ENCODE data around the gene BTBD8.
A peak's percentile ranks its signal among the peaks of the same experiment; 100 is the strongest.

Gene BTBD8

DNA sequence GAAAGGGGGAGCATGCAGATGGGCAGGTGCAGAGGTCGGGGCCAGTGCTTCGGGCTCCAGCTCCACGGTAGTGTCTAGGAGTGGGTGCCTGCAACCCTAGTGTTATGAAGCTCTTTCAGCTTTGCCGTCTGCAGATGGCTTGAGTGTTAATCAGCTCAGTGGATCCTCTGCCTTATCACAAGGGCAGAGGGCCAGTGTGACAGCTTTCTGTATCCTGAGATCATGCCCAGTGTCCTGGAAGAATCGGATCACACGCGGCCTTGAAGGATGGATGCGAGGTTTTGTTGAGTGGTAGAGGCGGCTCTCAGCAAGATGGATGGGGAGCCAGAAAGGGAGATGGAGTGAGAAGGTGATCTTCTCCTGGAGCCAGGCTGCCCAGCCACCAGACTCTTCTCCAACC, 112.1 kb downstream of the BTBD8 start:
- Mint-ChIP-seq H3K27ac (no peak overlapping the region), H3K36me3 (ENCODE audit: low read depth) (no peaks in the 10 kb centered on the region), H3K9me3 (no peaks in the 10 kb centered on the region), H3K27me3 (ENCODE audit: low read depth) (no peaks in the 10 kb centered on the region), H3K4me3 (no peak overlapping the region), H3K4me1 (ENCODE audit: low read depth) (peaks cover 3% of the 10 kb centered on the region)

DNA sequence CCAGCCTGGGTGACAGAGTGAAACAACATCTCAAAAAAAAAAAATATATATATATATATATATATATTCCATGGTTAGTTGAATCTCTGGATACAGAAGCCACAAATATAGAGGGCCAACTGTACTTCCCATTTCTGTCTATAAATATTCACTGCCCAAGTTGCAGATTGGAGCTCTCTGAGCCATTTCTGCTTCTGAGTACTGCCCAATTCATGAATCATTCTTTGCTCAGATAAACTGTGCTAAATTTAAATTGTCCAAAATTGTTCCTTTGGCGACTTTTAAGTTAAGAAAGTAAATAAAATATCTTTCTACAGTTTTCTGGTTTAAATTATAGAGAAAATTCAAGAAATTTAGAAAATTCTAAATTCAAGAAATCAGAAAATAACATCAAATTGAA, 114.4 kb downstream of the BTBD8 start:
- Mint-ChIP-seq H3K4me3 (no peak overlapping the region), H3K27ac (no peak overlapping the region), H3K27me3 (ENCODE audit: low read depth) (no peaks in the 10 kb centered on the region), H3K9me3 (no peaks in the 10 kb centered on the region), H3K36me3 (ENCODE audit: low read depth) (no peaks in the 10 kb centered on the region), H3K4me1 (ENCODE audit: low read depth) (peaks cover 3% of the 10 kb centered on the region)

DNA sequence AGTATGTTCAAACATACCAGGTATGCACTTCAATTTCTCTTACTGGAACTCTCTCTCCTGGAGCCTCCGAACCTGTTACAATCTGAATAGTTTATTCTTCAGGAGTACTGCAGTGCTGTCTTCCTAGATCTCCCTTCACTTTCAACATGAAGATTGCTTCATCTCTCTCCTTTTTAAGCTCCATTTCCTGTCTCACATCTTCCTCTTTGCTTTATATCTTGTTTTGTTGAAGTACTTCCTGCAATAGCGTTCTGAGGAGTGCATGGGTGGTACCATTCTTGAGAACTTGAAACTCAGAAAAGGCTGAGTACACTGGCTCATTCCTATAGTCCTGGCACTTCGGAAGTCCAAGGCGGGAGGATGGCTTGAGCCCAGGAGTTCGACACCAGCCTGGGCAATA, 121.8 kb downstream of the BTBD8 start:
- Mint-ChIP-seq H3K36me3 (ENCODE audit: low read depth) (peaks cover 7% of the 10 kb centered on the region), H3K4me1 (ENCODE audit: low read depth) (peaks cover 15% of the 10 kb centered on the region), H3K4me3 (no peak overlapping the region), H3K27me3 (ENCODE audit: low read depth) (no peaks in the 10 kb centered on the region), H3K9me3 (peaks cover 8% of the 10 kb centered on the region), H3K27ac (peak overlapping the region; percentile 37)

DNA sequence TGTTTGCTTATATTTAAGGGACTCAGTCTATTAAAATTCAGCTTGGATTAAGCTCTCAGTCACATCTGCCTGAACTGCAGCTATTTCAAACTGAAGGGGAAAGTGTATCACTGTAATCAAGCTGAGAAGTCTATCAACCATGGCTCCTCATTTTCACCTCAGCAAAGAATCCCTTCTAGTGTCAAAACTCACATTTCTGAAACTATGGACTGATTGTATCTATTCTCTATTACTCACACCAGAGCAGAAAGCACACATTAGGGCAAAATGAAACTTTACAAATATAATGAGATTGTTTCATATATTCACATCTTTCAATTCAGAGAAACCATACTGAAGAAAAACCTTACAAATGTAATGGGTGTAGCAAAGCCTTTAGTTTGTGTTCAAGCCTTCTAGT, 123.0 kb downstream of the BTBD8 start:
- H3K4me3 Mint-ChIP-seq = no peak overlapping the region
- peaks cover 14% of the 10 kb centered on the region for H3K4me1 Mint-ChIP-seq (ENCODE audit: low read depth)
- H3K36me3 Mint-ChIP-seq (ENCODE audit: low read depth) = peaks cover 7% of the 10 kb centered on the region
- H3K27ac Mint-ChIP-seq = no peak overlapping the region
- H3K27me3 Mint-ChIP-seq (ENCODE audit: low read depth) = no peaks in the 10 kb centered on the region
- H3K9me3 Mint-ChIP-seq = peaks cover 8% of the 10 kb centered on the region

DNA sequence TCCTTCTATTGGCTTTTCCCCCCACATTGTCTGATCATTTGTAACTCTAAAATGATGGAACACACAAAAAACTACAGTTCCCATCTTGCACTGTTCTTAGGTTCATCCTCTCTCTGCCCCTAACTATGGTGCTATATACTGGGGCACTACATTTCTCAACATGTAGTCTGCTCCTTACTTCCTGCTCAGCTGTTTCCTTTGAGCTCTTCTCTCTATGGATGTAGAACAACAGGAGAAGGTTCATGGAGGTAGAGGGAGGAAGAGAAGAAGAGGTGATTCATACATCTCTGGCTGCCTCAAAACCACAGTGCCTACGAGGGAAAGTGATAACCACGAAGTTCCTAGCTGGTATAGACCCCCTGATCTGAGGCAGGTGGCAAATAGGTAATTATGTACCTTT, 130.6 kb downstream of the BTBD8 start:
- Mint-ChIP-seq H3K27ac (no peak overlapping the region), H3K4me3 (no peak overlapping the region), H3K4me1 (ENCODE audit: low read depth) (no peaks in the 10 kb centered on the region), H3K27me3 (ENCODE audit: low read depth) (peaks cover 4% of the 10 kb centered on the region), H3K9me3 (peaks cover 3% of the 10 kb centered on the region), H3K36me3 (ENCODE audit: low read depth) (no peaks in the 10 kb centered on the region)

DNA sequence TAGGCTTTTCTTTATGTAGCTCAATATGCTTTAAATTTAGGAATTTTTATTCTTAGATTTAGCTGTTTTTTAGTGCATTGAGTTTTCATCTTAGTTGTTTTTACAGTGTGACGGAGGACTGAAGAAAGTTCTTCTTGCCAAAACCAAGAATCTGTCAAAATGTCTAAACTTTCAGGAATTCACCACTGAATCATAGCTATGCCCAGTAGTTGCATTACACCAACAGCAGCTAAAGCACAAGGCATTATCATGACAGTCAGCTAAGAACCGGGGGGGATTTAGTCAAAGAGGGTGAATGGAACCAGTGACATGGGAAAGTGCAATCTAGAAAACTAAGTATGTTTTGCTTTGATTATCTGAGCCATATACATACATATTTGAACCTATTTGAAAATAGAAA, 131.0 kb downstream of the BTBD8 start:
- Mint-ChIP-seq H3K4me1 (ENCODE audit: low read depth) (no peaks in the 10 kb centered on the region), H3K36me3 (ENCODE audit: low read depth) (no peaks in the 10 kb centered on the region), H3K4me3 (no peak overlapping the region), H3K9me3 (peaks cover 3% of the 10 kb centered on the region), H3K27ac (no peak overlapping the region), H3K27me3 (ENCODE audit: low read depth) (peaks cover 4% of the 10 kb centered on the region)

DNA sequence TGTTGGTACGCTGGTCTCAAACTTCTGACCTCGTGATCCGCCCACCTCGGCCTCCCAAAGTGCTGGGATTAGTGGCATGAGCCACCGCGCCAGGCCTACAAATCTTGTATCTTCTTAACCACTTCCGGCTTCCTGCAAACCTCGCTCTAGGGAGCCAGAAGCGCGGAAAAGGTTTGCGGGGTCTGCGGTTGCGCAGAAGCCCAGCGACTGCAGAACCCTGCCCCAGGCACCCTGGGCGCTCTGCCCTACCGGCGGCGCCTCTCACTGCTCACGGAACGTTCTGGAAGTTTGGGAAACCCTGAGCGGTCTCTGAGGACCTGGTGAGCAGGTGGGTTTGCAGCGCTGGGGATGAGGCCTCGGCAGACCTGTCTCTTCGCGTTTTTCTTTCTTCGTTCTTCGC, 137.6 kb downstream of the BTBD8 start, which contains the start of gene C1orf146:
Gene C1orf146, plus strand, starts transcription at position 195 of the 400 bp plus-strand sequence. CDS start 13,506 bp downstream, outside the sequence.
- no peak within 1 kb of the TSS for H3K27ac Mint-ChIP-seq
- no peaks in the 10 kb centered on the region for H3K4me1 Mint-ChIP-seq (ENCODE audit: low read depth)
- H3K36me3 Mint-ChIP-seq (ENCODE audit: low read depth) = no peaks in the 10 kb centered on the region
- no peaks in the 10 kb centered on the region for H3K9me3 Mint-ChIP-seq
- no peak within 1 kb of the TSS for H3K4me3 Mint-ChIP-seq
- H3K27me3 Mint-ChIP-seq (ENCODE audit: low read depth) = peaks cover 6% of the 10 kb centered on the region

DNA sequence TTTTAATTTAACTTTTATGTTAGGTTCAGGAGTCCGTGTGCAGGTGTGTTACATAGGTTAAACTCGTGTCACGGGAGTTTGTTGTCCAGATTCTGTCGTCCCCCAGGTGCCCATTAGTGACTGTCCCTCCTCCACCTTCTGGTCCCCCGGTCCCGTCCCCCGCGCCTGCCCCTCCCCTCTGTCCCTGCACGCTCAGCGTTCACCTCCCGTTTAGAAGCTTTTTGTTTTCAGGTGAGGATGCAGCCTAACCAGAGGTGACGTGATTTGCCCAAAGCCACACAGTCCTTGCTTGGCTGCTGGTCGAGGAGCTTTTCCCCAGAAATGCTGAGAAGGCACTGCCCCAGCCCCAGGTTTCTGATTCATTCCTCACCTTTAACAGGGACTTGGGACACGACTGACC, 138.4 kb downstream of the BTBD8 start:
- Mint-ChIP-seq H3K9me3 (no peaks in the 10 kb centered on the region), H3K27ac (no peak overlapping the region), H3K4me1 (ENCODE audit: low read depth) (no peaks in the 10 kb centered on the region), H3K36me3 (ENCODE audit: low read depth) (no peaks in the 10 kb centered on the region), H3K4me3 (no peak overlapping the region), H3K27me3 (ENCODE audit: low read depth) (peaks cover 6% of the 10 kb centered on the region)

DNA sequence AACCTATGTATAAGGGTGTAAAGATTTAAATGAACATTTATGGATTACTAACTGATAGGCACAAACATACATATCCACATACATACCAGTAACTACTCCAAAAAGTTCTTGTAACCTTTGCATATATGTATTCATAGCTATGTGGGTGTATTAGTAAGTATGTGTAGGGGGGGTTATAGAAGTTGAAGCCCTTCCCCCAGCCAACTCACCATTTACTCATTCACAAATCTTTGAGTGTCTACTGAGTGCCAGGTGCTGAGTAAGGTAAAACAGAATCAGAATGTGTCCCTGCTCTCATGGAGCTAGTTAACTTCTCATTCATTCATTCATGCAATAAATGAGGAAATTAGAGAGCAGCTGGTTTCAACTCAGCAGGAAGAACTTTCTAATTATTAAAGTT, 138.9 kb downstream of the BTBD8 start:
- H3K36me3 Mint-ChIP-seq (ENCODE audit: low read depth) = no peaks in the 10 kb centered on the region
- peaks cover 6% of the 10 kb centered on the region for H3K27me3 Mint-ChIP-seq (ENCODE audit: low read depth)
- no peaks in the 10 kb centered on the region for H3K9me3 Mint-ChIP-seq

DNA sequence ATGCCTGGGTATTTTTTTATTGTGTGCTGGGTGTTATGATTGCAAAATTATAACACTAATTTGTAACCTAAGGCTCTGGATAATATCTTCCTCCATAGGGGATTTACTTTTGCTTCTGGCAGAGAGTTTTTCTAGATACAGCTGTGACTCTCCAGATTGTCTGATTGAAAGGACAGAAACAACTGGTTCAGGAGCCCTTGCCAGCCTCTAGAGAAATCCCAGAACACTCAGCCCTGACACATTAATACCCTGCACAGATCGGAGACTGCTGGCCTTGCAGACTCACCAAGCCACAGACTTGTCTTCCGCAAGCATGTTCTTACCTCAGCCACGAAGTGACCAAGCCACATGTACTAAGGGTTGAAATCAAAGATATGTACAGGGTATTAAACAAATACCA, 148.3 kb downstream of the BTBD8 start:
- Mint-ChIP-seq H3K9me3 (no peaks in the 10 kb centered on the region), H3K4me1 (ENCODE audit: low read depth) (no peaks in the 10 kb centered on the region), H3K36me3 (ENCODE audit: low read depth) (no peaks in the 10 kb centered on the region), H3K27me3 (ENCODE audit: low read depth) (peaks cover 10% of the 10 kb centered on the region), H3K27ac (no peak overlapping the region), H3K4me3 (no peak overlapping the region)

More for the DNA sequence above, 138.9 kb downstream of the BTBD8 start:
- Mint-ChIP-seq H3K27ac (no peak overlapping the region), H3K4me3 (no peak overlapping the region), H3K4me1 (ENCODE audit: low read depth) (no peaks in the 10 kb centered on the region)

DNA sequence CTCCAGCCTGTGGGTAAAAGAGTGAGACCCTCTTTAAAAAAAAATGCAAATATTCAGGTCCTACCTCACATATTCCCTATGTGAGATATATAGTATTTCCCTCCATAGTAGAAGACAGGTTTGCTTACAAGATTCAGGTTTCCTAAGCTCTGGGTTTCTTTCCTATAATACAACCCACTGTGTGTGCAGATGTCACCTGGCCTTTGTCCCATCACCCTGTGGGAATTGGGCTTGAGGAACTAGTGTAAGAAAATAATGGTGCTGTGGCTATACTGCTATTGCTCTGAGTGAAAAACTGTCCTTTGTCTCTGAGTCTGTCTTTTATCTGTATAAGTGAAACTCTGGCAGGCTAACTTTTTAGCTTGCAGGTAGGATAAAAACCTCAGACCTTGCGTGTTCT, 150.6 kb downstream of the BTBD8 start:
- no peak overlapping the region for H3K27ac Mint-ChIP-seq
- no peaks in the 10 kb centered on the region for H3K4me1 Mint-ChIP-seq (ENCODE audit: low read depth)

More for the DNA sequence above, 150.6 kb downstream of the BTBD8 start:
- Mint-ChIP-seq H3K4me3 (no peak overlapping the region), H3K36me3 (ENCODE audit: low read depth) (no peaks in the 10 kb centered on the region), H3K9me3 (no peaks in the 10 kb centered on the region), H3K27me3 (ENCODE audit: low read depth) (peaks cover 10% of the 10 kb centered on the region)

All from T-helper 1 cell treated with Interleukin-12 subunit alpha and Interleukin-12 subunit beta and Interleukin-4 antibody, amounts not matched to agents 30 μg/mL and 1 μg/mL, for 36 hours (primary cell).